Measurements from ENCODE around the gene PAM16.

The PAM16 gene

DNA sequence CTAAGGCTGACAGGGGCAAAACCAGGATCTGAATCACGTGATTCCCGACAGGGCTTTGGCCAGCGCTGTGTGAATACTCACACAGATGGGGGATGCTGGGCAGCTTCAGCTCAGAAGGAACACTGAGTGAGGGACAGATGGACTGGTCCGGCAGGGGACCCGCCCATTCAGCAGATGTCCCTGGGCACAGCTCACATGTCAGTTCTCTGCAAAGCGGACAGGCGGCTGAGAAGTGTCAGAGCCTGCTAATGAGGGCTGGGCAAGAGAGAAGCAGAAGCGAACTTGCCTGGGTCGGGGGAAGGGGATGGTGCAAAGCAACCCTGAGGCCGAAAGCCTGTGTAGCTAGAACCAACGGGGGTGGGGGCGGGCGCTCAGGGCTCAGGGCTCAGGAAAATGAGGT is 47.1 kb downstream of the PAM16 start:
- DNase-seq: no peak
- no peaks in the 10 kb centered on the region for H3K27me3 ChIP-seq (replicated peaks in 2 of 5; ENCODE audit: control insufficient read depth in 4 of 5, insufficient read depth in 5 of 5, low read length in 4 of 5)
- H3K9me3 ChIP-seq (ENCODE audit: control extremely low read depth in 1 of 5, control insufficient read depth in 4 of 5, insufficient read depth in 2 of 5, low read depth in 1 of 5, low read length in 4 of 5): no peaks in the 10 kb centered on the region
- ChIA-PET POLR2A (no interaction called here), CTCF (interaction anchor here (0.8 to 10.2 kb wide), 5 partner anchors 8 to 612 kb away, joined by 3 to 188 read pairs (median 5); no protein-coding TSS in a partner anchor)
- 96% methylated on average over 13 of the region's 13 CpGs for WGBS (ENCODE audit: insufficient coverage)
- H3K36me3 ChIP-seq (ENCODE audit: control insufficient read depth in 4 of 4, insufficient read depth in 4 of 4, low read length in 3 of 4): peaks cover 0 to 4% (median under 1%) of the 10 kb centered on the region in 4 experiments
- no peak overlapping the region for H3K4me3 ChIP-seq (ENCODE audit: control insufficient read depth in 1 of 7, extremely low read depth in 1 of 7, insufficient read depth in 4 of 7, low read depth in 2 of 7, low read length in 6 of 7)
- H3K27ac ChIP-seq (ENCODE audit: insufficient read depth in 1 of 2, low read depth in 1 of 2, low read length in 2 of 2, poor library complexity in 1 of 2, severe bottlenecking in 2 of 2): no peak overlapping the region
- peaks cover 5 to 22% (median 16%) of the 10 kb centered on the region in 4 experiments for H3K4me1 ChIP-seq (ENCODE audit: control extremely low read depth in 1 of 4, control insufficient read depth in 4 of 4, insufficient read depth in 4 of 4, low read length in 3 of 4)

DNA sequence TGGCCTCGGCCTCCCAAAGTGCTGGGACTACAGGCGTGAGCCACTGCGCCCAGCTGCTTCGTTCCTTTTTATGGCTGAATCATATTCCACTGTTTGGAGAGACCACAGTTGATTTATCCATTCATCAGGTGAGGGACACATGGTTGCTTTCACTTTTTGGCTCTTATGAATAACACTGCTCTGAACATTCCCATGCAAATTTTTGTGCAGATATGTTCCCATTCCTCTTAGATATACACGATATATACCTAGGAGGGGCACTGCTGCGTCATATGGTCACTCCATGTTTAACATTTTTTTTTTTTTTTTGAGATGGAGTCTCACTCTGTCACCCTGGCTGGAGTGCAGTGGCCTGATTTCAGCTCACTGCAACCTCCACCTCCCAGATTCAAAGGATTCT is 49.2 kb downstream of the PAM16 start:
- CTCF ChIA-PET: interaction anchor here (0.7 to 2.7 kb wide), 5 partner anchors 8 to 12 kb away, joined by 3 to 10 read pairs (median 5); no protein-coding TSS in a partner anchor
- Histone ChIP-seq H3K27ac (ENCODE audit: insufficient read depth in 1 of 2, low read depth in 1 of 2, low read length in 2 of 2, poor library complexity in 1 of 2, severe bottlenecking in 2 of 2) (no peak overlapping the region), H3K4me1 (ENCODE audit: control extremely low read depth in 1 of 4, control insufficient read depth in 4 of 4, insufficient read depth in 4 of 4, low read length in 3 of 4) (peaks cover 3 to 13% (median 11%) of the 10 kb centered on the region in 4 experiments), H3K36me3 (ENCODE audit: control insufficient read depth in 4 of 4, insufficient read depth in 4 of 4, low read length in 3 of 4) (peaks cover 0 to 4% (median under 1%) of the 10 kb centered on the region in 4 experiments), H3K9me3 (ENCODE audit: control extremely low read depth in 1 of 5, control insufficient read depth in 4 of 5, insufficient read depth in 2 of 5, low read depth in 1 of 5, low read length in 4 of 5) (no peaks in the 10 kb centered on the region), H3K27me3 (replicated peaks in 2 of 5; ENCODE audit: control insufficient read depth in 4 of 5, insufficient read depth in 5 of 5, low read length in 4 of 5) (no peaks in the 10 kb centered on the region), H3K4me3 (ENCODE audit: control insufficient read depth in 1 of 7, extremely low read depth in 1 of 7, insufficient read depth in 4 of 7, low read depth in 2 of 7, low read length in 6 of 7) (no peak overlapping the region)
- POLR2A ChIA-PET: interaction anchor here (0.6 to 0.7 kb wide), 2 partner anchors 10 to 163 kb away, joined by 3 to 4 read pairs; no protein-coding TSS in a partner anchor
- DNase-seq: no peak
- WGBS (ENCODE audit: insufficient coverage): 87% methylated on average over 4 of the region's 6 CpGs

DNA sequence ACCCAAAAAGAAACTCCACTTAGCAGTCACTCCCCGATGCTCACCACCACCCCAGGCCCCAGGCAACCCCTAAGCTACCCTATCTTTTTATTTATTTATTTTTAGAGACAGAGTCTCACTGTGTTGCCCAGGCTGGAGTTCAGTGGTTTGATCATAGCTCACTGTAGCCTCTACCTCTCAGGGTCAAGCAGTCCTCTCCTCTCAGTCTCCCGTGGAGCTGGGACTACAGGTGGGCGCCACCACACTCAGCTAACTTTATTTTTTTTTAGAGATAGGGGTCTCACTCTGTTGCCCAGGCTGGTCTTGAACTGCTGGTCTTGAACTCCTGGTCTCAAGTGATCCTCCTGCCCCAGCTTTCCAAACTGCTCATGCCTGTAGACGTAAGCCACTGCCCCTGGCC is 49.9 kb downstream of the PAM16 start:
- CTCF ChIA-PET: interaction anchor here (0.8 to 2.7 kb wide), 5 partner anchors 8 to 52 kb away, joined by 3 to 10 read pairs (median 5); no protein-coding TSS in a partner anchor
- H3K27me3 ChIP-seq (replicated peaks in 2 of 5; ENCODE audit: control insufficient read depth in 4 of 5, insufficient read depth in 5 of 5, low read length in 4 of 5): no peaks in the 10 kb centered on the region

DNA sequence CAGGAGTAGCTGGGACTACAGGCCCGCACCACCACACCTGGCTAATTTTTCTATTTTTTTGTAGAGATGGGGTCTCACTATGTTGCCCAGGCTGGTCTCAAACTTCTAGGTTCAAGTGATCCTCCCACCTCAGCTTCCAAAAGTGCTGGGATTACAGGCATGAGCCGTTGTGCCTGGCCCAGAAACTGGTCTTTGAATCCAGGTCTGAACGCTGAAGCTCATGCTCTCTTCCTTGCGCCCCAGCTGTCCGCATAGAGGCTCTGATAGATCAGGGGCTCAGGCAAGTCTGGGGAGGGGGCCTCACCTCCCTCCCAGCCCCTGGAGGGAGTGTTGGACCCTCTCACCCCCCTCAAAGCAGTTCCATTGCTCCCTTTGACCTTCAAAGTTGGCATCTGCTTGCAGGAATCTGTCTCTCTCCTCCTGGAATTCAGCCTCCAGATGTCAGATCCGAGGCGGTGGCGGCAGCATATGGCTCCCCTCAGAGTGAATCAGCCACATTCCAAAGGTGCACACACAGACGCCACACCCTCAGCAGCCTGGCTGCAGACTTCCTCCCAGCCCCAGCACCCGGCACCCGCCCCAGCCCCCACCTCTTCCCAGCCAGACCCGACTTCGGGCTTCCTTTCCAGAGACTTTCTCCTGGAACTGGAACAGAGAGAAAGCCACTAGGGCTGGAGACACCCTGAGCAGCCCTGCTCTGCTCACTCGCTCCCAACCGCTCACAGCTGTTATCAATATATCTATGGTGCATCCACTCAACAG is 52.2 kb downstream of the PAM16 start:
- Histone ChIP-seq H3K27me3 (replicated peaks in 2 of 5; ENCODE audit: control insufficient read depth in 4 of 5, insufficient read depth in 5 of 5, low read length in 4 of 5) (peaks cover 0 to 5% (median 0%) of the 10 kb centered on the region in 5 experiments), H3K4me3 (ENCODE audit: control insufficient read depth in 1 of 7, extremely low read depth in 1 of 7, insufficient read depth in 4 of 7, low read depth in 2 of 7, low read length in 6 of 7) (no peak overlapping the region), H3K9me3 (ENCODE audit: control extremely low read depth in 1 of 5, control insufficient read depth in 4 of 5, insufficient read depth in 2 of 5, low read depth in 1 of 5, low read length in 4 of 5) (no peaks in the 10 kb centered on the region), H3K4me1 (ENCODE audit: control extremely low read depth in 1 of 4, control insufficient read depth in 4 of 4, insufficient read depth in 4 of 4, low read length in 3 of 4) (peaks cover 0 to 8% (median 6%) of the 10 kb centered on the region in 4 experiments), H3K27ac (ENCODE audit: insufficient read depth in 1 of 2, low read depth in 1 of 2, low read length in 2 of 2, poor library complexity in 1 of 2, severe bottlenecking in 2 of 2) (no peak overlapping the region), H3K36me3 (ENCODE audit: control insufficient read depth in 4 of 4, insufficient read depth in 4 of 4, low read length in 3 of 4) (peaks cover 0 to 2% (median 0%) of the 10 kb centered on the region in 4 experiments)
- no peak for DNase-seq
- ChIA-PET CTCF (interaction anchor here (0.8 to 3.2 kb wide), 9 partner anchors 9 to 42 kb away, joined by 3 to 16 read pairs (median 4); no protein-coding TSS in a partner anchor), POLR2A (interaction anchor here (1.0 kb wide), 1 partner anchor 104 kb away, joined by 5 read pairs; no protein-coding TSS in a partner anchor)
- WGBS (ENCODE audit: insufficient coverage): 54% methylated on average over 13 of the region's 15 CpGs

More for the DNA sequence above, 49.9 kb downstream of the PAM16 start:
- Histone ChIP-seq H3K36me3 (ENCODE audit: control insufficient read depth in 4 of 4, insufficient read depth in 4 of 4, low read length in 3 of 4) (peaks cover 0 to 3% (median under 1%) of the 10 kb centered on the region in 4 experiments), H3K4me3 (ENCODE audit: control insufficient read depth in 1 of 7, extremely low read depth in 1 of 7, insufficient read depth in 4 of 7, low read depth in 2 of 7, low read length in 6 of 7) (no peak overlapping the region), H3K9me3 (ENCODE audit: control extremely low read depth in 1 of 5, control insufficient read depth in 4 of 5, insufficient read depth in 2 of 5, low read depth in 1 of 5, low read length in 4 of 5) (no peaks in the 10 kb centered on the region), H3K4me1 (ENCODE audit: control extremely low read depth in 1 of 4, control insufficient read depth in 4 of 4, insufficient read depth in 4 of 4, low read length in 3 of 4) (peaks cover 0 to 5% (median 3%) of the 10 kb centered on the region in 4 experiments), H3K27ac (ENCODE audit: insufficient read depth in 1 of 2, low read depth in 1 of 2, low read length in 2 of 2, poor library complexity in 1 of 2, severe bottlenecking in 2 of 2) (no peak overlapping the region)
- no peak for DNase-seq
- WGBS (ENCODE audit: insufficient coverage): 100% methylated on average over 2 of the region's 4 CpGs
- POLR2A ChIA-PET: interaction anchor here (0.7 kb wide), 2 partner anchors 71 to 115 kb away, joined by 3 to 5 read pairs; partner anchors contain the start of genes CORO7 and VASN

DNA sequence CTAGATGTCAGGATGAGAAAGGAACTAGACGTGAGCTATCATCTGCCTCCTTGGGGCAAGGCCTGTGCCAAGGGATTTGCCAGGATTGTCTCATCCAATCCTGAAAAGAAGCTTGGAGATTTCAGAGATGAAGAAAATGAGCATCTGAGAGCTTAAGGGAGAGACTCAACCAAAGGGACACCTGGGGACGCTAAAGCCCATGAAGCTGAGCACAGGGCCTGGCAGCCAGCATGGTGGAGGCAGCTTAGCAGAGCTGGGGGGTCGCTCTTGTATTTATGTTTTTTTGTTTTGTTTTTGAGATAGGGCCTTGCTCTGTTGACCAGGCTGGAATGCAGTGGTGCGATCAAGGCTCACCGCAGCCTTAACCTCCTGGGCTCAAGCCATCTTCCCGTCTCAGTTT is 53.6 kb downstream of the PAM16 start:
- Histone ChIP-seq H3K36me3 (ENCODE audit: control insufficient read depth in 4 of 4, insufficient read depth in 4 of 4, low read length in 3 of 4) (peaks cover 0 to 2% (median 0%) of the 10 kb centered on the region in 4 experiments), H3K4me3 (ENCODE audit: control insufficient read depth in 1 of 7, extremely low read depth in 1 of 7, insufficient read depth in 4 of 7, low read depth in 2 of 7, low read length in 6 of 7) (no peak overlapping the region), H3K9me3 (ENCODE audit: control extremely low read depth in 1 of 5, control insufficient read depth in 4 of 5, insufficient read depth in 2 of 5, low read depth in 1 of 5, low read length in 4 of 5) (no peaks in the 10 kb centered on the region), H3K27ac (ENCODE audit: insufficient read depth in 1 of 2, low read depth in 1 of 2, low read length in 2 of 2, poor library complexity in 1 of 2, severe bottlenecking in 2 of 2) (no peak overlapping the region), H3K4me1 (ENCODE audit: control extremely low read depth in 1 of 4, control insufficient read depth in 4 of 4, insufficient read depth in 4 of 4, low read length in 3 of 4) (peaks cover 0 to 15% (median 12%) of the 10 kb centered on the region in 4 experiments), H3K27me3 (replicated peaks in 2 of 5; ENCODE audit: control insufficient read depth in 4 of 5, insufficient read depth in 5 of 5, low read length in 4 of 5) (peaks cover 0 to 13% (median 2%) of the 10 kb centered on the region in 5 experiments)
- WGBS (ENCODE audit: insufficient coverage): 98% methylated on average over 5 of the region's 6 CpGs
- ChIA-PET POLR2A (interaction anchor here (0.6 kb wide), 1 partner anchor 24 kb away, joined by 3 read pairs; the partner anchor contains the start of gene TFAP4), CTCF (interaction anchor here (0.5 to 3.2 kb wide), 8 partner anchors 8 to 105 kb away, joined by 3 to 16 read pairs (median 5); partner anchors contain the start of gene TFAP4)
- no peak for DNase-seq

DNA sequence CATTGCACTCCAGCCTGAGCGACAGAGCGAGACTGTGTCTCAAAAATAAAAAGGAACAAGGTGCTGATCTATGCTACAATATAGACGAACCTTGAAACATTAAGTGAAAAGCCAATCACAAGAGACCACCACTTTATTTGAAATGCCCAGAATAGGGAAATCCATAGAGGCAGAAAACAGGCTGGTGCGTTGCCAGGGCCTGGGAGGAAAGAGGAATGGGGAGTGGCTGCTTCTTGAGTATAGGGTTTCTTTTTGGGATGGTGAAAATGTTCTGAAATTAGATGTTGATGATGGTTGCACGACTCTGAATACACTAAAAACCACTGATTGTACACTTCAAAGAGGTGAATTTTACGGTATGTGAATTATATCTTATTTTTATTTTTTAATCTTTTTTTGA is 55.5 kb downstream of the PAM16 start:
- Histone ChIP-seq H3K4me3 (ENCODE audit: control insufficient read depth in 1 of 7, extremely low read depth in 1 of 7, insufficient read depth in 4 of 7, low read depth in 2 of 7, low read length in 6 of 7) (no peak overlapping the region), H3K4me1 (ENCODE audit: control extremely low read depth in 1 of 4, control insufficient read depth in 4 of 4, insufficient read depth in 4 of 4, low read length in 3 of 4) (peaks cover 0 to 15% (median 12%) of the 10 kb centered on the region in 4 experiments), H3K27me3 (replicated peaks in 2 of 5; ENCODE audit: control insufficient read depth in 4 of 5, insufficient read depth in 5 of 5, low read length in 4 of 5) (peaks cover 0 to 13% (median 2%) of the 10 kb centered on the region in 5 experiments), H3K9me3 (ENCODE audit: control extremely low read depth in 1 of 5, control insufficient read depth in 4 of 5, insufficient read depth in 2 of 5, low read depth in 1 of 5, low read length in 4 of 5) (no peaks in the 10 kb centered on the region), H3K27ac (ENCODE audit: insufficient read depth in 1 of 2, low read depth in 1 of 2, low read length in 2 of 2, poor library complexity in 1 of 2, severe bottlenecking in 2 of 2) (no peak overlapping the region), H3K36me3 (ENCODE audit: control insufficient read depth in 4 of 4, insufficient read depth in 4 of 4, low read length in 3 of 4) (no peaks in the 10 kb centered on the region)
- POLR2A ChIA-PET: no interaction called here
- DNase-seq: no peak
- CTCF ChIA-PET: interaction anchor here (0.9 to 3.2 kb wide), 2 partner anchors 14 to 36 kb away, joined by 3 to 16 read pairs; no protein-coding TSS in a partner anchor
- WGBS (ENCODE audit: insufficient coverage): 93% methylated on average over 4 of the region's 6 CpGs
